Measurements from ENCODE around the gene NBAS. TPM values are rescaled to one million over a fixed set of nuclear protein-coding genes. Genes with fewer than 3 reads are reported as not detected.

The NBAS gene
- total and polyA plus RNA-seq, 2 of the 13 experiments (the other 11 are each of a cell fraction or from before 2014, with no cell fraction given) = 33.6 to 58.7 TPM

- TF ChIP-seq RERE (CRISPR knock-in tag; IDR thresholded peaks at IDR 0.05; ENCODE audit: low read depth) (no peak), MIER2 (CRISPR knock-in tag; IDR thresholded peaks at IDR 0.05) (no peak), SOX5 (CRISPR knock-in tag; IDR thresholded peaks at IDR 0.05; ENCODE audit: borderline replicate concordance) (peak; percentile 50; the same call in 1 of the 2 replicates), ISL2 (CRISPR knock-in tag; IDR thresholded peaks at IDR 0.05) (0 out of 2 replicates have a peak, but pooled peaks have one; percentile 19), MBNL3 (CRISPR knock-in tag; conservative IDR thresholded peaks at IDR 0.05) (no peak), ZNF598 (CRISPR knock-in tag; IDR thresholded peaks at IDR 0.05; ENCODE audit: borderline replicate concordance) (no peak), ZSCAN12 (CRISPR knock-in tag; IDR thresholded peaks at IDR 0.05) (no peak), ARNT2 (CRISPR knock-in tag; IDR thresholded peaks at IDR 0.05; ENCODE audit: low read depth) (no peak), ZNF564 (CRISPR knock-in tag; IDR thresholded peaks at IDR 0.05) (no peak; the same call in 1 of the 2 replicates), STAG1 (CRISPR knock-in tag; IDR thresholded peaks at IDR 0.05) (no peak), IKZF1 (IDR thresholded peaks at IDR 0.05) (no peak), BORCS8-MEF2B (CRISPR knock-in tag; IDR thresholded peaks at IDR 0.05) (no peak), ZNF674 (CRISPR knock-in tag; IDR thresholded peaks at IDR 0.05; ENCODE audit: low read depth) (no peak), ZNF550 (CRISPR knock-in tag; IDR thresholded peaks at IDR 0.05; ENCODE audit: borderline replicate concordance) (no peak), JDP2 (CRISPR knock-in tag; IDR thresholded peaks at IDR 0.05; ENCODE audit: borderline replicate concordance) (no peak), GTF2F1 (IDR thresholded peaks at IDR 0.05; ENCODE audit: low read length) (no peak), CBX2 (IDR thresholded peaks at IDR 0.05; ENCODE audit: low read depth, low read length) (no peak), CBX2 (CRISPR knock-in tag; IDR thresholded peaks at IDR 0.05; ENCODE audit: low read depth) (no peak)
- TF ChIP-seq, protein P1, sequence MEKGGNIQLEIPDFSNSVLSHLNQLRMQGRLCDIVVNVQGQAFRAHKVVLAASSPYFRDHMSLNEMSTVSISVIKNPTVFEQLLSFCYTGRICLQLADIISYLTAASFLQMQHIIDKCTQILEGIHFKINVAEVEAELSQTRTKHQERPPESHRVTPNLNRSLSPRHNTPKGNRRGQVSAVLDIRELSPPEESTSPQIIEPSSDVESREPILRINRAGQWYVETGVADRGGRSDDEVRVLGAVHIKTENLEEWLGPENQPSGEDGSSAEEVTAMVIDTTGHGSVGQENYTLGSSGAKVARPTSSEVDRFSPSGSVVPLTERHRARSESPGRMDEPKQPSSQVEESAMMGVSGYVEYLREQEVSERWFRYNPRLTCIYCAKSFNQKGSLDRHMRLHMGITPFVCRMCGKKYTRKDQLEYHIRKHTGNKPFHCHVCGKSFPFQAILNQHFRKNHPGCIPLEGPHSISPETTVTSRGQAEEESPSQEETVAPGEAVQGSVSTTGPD (CRISPR knock-in tag; IDR thresholded peaks at IDR 0.05) = no peak
- TF ChIP-seq, protein P2, sequence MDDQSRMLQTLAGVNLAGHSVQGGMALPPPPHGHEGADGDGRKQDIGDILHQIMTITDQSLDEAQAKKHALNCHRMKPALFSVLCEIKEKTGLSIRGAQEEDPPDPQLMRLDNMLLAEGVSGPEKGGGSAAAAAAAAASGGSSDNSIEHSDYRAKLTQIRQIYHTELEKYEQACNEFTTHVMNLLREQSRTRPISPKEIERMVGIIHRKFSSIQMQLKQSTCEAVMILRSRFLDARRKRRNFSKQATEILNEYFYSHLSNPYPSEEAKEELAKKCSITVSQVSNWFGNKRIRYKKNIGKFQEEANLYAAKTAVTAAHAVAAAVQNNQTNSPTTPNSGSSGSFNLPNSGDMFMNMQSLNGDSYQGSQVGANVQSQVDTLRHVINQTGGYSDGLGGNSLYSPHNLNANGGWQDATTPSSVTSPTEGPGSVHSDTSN (CRISPR knock-in tag; IDR thresholded peaks at IDR 0.05; ENCODE audit: borderline replicate concordance) = no peak
- TF ChIP-seq, protein P3, sequence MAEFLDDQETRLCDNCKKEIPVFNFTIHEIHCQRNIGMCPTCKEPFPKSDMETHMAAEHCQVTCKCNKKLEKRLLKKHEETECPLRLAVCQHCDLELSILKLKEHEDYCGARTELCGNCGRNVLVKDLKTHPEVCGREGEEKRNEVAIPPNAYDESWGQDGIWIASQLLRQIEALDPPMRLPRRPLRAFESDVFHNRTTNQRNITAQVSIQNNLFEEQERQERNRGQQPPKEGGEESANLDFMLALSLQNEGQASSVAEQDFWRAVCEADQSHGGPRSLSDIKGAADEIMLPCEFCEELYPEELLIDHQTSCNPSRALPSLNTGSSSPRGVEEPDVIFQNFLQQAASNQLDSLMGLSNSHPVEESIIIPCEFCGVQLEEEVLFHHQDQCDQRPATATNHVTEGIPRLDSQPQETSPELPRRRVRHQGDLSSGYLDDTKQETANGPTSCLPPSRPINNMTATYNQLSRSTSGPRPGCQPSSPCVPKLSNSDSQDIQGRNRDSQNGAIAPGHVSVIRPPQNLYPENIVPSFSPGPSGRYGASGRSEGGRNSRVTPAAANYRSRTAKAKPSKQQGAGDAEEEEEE (CRISPR knock-in tag; IDR thresholded peaks at IDR 0.05; ENCODE audit: borderline replicate concordance) = no peak
These were observed 201.2 kb downstream of the NBAS start (continued) for GRCh38 chr2:15359716-15360531.

All from HepG2 (cell line).